HG03135 (cell line): ENCODE results near the gene FAM98B.

Source experiments
- ATAC-seq: cut with Tn5 transposase; IDR thresholded peaks from one replicate; pipeline ENCODE4 v1.9.1; 2021; ENCODE audit warnings: mild to moderate bottlenecking, moderate library complexity; ENCODE audit not compliant: unreplicated experiment

FAM98B gene

GRCh38 chr15:38534691-38535090 is 80.8 kb downstream of the FAM98B start:
- no peak for ATAC-seq

GRCh38 chr15:38535491-38536200 is 81.7 kb downstream of the FAM98B start:
- no peak for ATAC-seq

- no peak for ATAC-seq
Observed at GRCh38 chr15:38536201-38536676, 82.3 kb downstream of the FAM98B start.
